ENCODE data around the gene GGT5.
"Not testable (repeated sequence)": the region's sequence is repeated elsewhere in the genome, so short reads cannot be mapped to it uniquely, and the experiment has no call there.

GGT5 gene

GRCh38 chr22:24248611-24249010 is 3.7 kb upstream of the GGT5 start:
- H3K4me3 ChIP-seq (ENCODE audit: low read depth, low read length); H3K4me2 ChIP-seq (ENCODE audit: low read length): not testable (repeated sequence)

GRCh38 chr22:24247564-24248344 is 2.9 kb upstream of the GGT5 start:
- Histone ChIP-seq H2BK120ac (ENCODE audit: insufficient read depth, low read length, poor library complexity) (peak overlapping the region; percentile 54), H3K4me3 (ENCODE audit: low read depth, low read length) (no peak overlapping the region), H3K18ac (ENCODE audit: low read length) (no peak overlapping the region), H3K9ac (ENCODE audit: low read length) (no peak overlapping the region), H4K91ac (ENCODE audit: low read depth, low read length) (peak overlapping the region; percentile 65), H3K36me3 (ENCODE audit: control insufficient read depth in 1 of 2, insufficient read depth in 2 of 2, low read length in 2 of 2) (no peaks in the 10 kb centered on the region), H4K8ac (ENCODE audit: low read depth, low read length) (peak overlapping the region; percentile 19), H2AK5ac (ENCODE audit: low read length) (no peak overlapping the region), H3K23ac (ENCODE audit: low read length) (no peak overlapping the region), H3K4ac (ENCODE audit: low read depth, low read length) (no peak overlapping the region), H3K4me2 (ENCODE audit: low read length) (no peak overlapping the region), H3K14ac (ENCODE audit: low read length) (no peak overlapping the region), H2BK5ac (ENCODE audit: low read depth, low read length, poor library complexity) (peak overlapping the region; percentile 18), H3K4me1 (ENCODE audit: control insufficient read depth in 1 of 2, insufficient read depth in 2 of 2, low read length in 2 of 2) (peaks cover 24 to 33% of the 10 kb centered on the region in 2 experiments), H3K27me3 (ENCODE audit: insufficient read depth, low read length) (no peaks in the 10 kb centered on the region), H3K79me2 (ENCODE audit: control insufficient read depth, insufficient read depth, low read length, poor library complexity) (no peaks in the 10 kb centered on the region), H2BK12ac (ENCODE audit: low read length) (peak overlapping the region; percentile 16), H3K27ac (ENCODE audit: low read depth, low read length) (peak overlapping the region; percentile 68), H3K79me1 (ENCODE audit: low read length) (peaks cover 22% of the 10 kb centered on the region), H2AFZ (ENCODE audit: insufficient read depth, low read length, poor library complexity) (peak overlapping the region; percentile 9), H4K12ac (ENCODE audit: low read depth, low read length) (peak overlapping the region; percentile 21), H3K9me3 (ENCODE audit: insufficient read depth, low read depth, low read length) (peaks cover 4% of the 10 kb centered on the region)
- no CpG with 5 or more reads among the region's 23 CpGs for WGBS (ENCODE audit: extremely low coverage, insufficient coverage, insufficient read length)
- peak; percentile 88 to 90 for DNase-seq

More at GRCh38 chr22:24248611-24249010, 3.7 kb upstream of the GGT5 start:
- WGBS (ENCODE audit: extremely low coverage, insufficient coverage, insufficient read length): no CpG with 5 or more reads among the region's 15 CpGs
- not testable (repeated sequence) for DNase-seq; H4K12ac ChIP-seq (ENCODE audit: low read depth, low read length); H2BK12ac ChIP-seq (ENCODE audit: low read length); H3K4ac ChIP-seq (ENCODE audit: low read depth, low read length); H2BK120ac ChIP-seq (ENCODE audit: insufficient read depth, low read length, poor library complexity); H3K27me3 ChIP-seq (ENCODE audit: insufficient read depth, low read length); H3K14ac ChIP-seq (ENCODE audit: low read length); H3K27ac ChIP-seq (ENCODE audit: low read depth, low read length); H4K8ac ChIP-seq (ENCODE audit: low read depth, low read length); H3K9ac ChIP-seq (ENCODE audit: low read length); H3K18ac ChIP-seq (ENCODE audit: low read length); H2AFZ ChIP-seq (ENCODE audit: insufficient read depth, low read length, poor library complexity); H3K9me3 ChIP-seq (ENCODE audit: insufficient read depth, low read depth, low read length); H3K36me3 ChIP-seq (ENCODE audit: control insufficient read depth in 1 of 2, insufficient read depth in 2 of 2, low read length in 2 of 2); H3K23ac ChIP-seq (ENCODE audit: low read length); H4K91ac ChIP-seq (ENCODE audit: low read depth, low read length); H3K79me2 ChIP-seq (ENCODE audit: control insufficient read depth, insufficient read depth, low read length, poor library complexity); H2BK5ac ChIP-seq (ENCODE audit: low read depth, low read length, poor library complexity); H2AK5ac ChIP-seq (ENCODE audit: low read length)
- Histone ChIP-seq H3K79me1 (ENCODE audit: low read length) (peaks cover 19% of the 10 kb centered on the region), H3K4me1 (ENCODE audit: control insufficient read depth in 1 of 2, insufficient read depth in 2 of 2, low read length in 2 of 2) (peaks cover 18 to 25% of the 10 kb centered on the region in 2 experiments)

DNA sequence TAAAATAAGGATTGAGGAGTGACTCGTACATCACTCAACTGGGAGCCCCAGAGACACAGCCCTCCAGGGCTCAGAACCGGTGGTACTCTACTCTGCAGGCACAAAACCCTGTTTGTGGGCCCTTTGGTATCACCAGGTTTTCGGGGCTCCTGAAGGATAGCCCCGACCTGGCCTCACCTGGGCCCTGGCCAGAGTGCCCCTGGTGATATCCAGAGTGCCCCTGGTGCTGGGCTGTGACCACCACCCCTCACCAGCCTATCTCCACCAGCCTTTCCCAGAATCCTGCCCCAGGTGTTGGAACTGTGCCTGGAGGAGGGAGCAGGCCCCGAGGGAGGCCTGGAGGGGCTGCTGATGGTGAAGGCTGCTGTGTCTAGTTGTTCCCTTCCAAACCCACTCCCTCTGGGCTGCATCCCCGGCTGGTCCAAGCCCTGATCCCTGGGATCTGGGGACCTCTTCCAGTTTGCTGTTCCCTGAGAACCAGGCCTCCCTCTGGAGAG is 2.2 kb upstream of the GGT5 start:
- Histone ChIP-seq H4K91ac (ENCODE audit: low read depth, low read length) (peak overlapping the region; percentile 65), H3K27me3 (ENCODE audit: insufficient read depth, low read length) (no peaks in the 10 kb centered on the region), H3K4me3 (ENCODE audit: low read depth, low read length) (no peak overlapping the region), H3K4ac (ENCODE audit: low read depth, low read length) (peak overlapping the region; percentile 4), H3K4me1 (ENCODE audit: control insufficient read depth in 1 of 2, insufficient read depth in 2 of 2, low read length in 2 of 2) (peaks cover 31 to 34% of the 10 kb centered on the region in 2 experiments), H2BK120ac (ENCODE audit: insufficient read depth, low read length, poor library complexity) (peak overlapping the region; percentile 54), H3K9me3 (ENCODE audit: insufficient read depth, low read depth, low read length) (peaks cover 4% of the 10 kb centered on the region), H3K9ac (ENCODE audit: low read length) (peak overlapping the region; percentile 19), H2BK5ac (ENCODE audit: low read depth, low read length, poor library complexity) (peak overlapping the region; percentile 32), H3K4me2 (ENCODE audit: low read length) (no peak overlapping the region), H2AFZ (ENCODE audit: insufficient read depth, low read length, poor library complexity) (no peak overlapping the region), H3K23ac (ENCODE audit: low read length) (no peak overlapping the region), H3K36me3 (ENCODE audit: control insufficient read depth in 1 of 2, insufficient read depth in 2 of 2, low read length in 2 of 2) (no peaks in the 10 kb centered on the region), H4K12ac (ENCODE audit: low read depth, low read length) (peak overlapping the region; percentile 5), H2AK5ac (ENCODE audit: low read length) (peak overlapping the region; percentile 28), H3K79me1 (ENCODE audit: low read length) (peaks cover 25% of the 10 kb centered on the region), H3K79me2 (ENCODE audit: control insufficient read depth, insufficient read depth, low read length, poor library complexity) (no peaks in the 10 kb centered on the region), H3K27ac (ENCODE audit: low read depth, low read length) (peak overlapping the region; percentile 68), H2BK12ac (ENCODE audit: low read length) (peak overlapping the region; percentile 67), H3K18ac (ENCODE audit: low read length) (peak overlapping the region; percentile 12), H4K8ac (ENCODE audit: low read depth, low read length) (peak overlapping the region; percentile 59), H3K14ac (ENCODE audit: low read length) (peak overlapping the region; percentile 61)
- no CpG with 5 or more reads among the region's 6 CpGs for WGBS (ENCODE audit: extremely low coverage, insufficient coverage, insufficient read length)
- no peak for DNase-seq

- H3K79me1 ChIP-seq (ENCODE audit: low read length): peaks cover 25% of the 10 kb centered on the region
- H3K4me1 ChIP-seq (ENCODE audit: control insufficient read depth in 1 of 2, insufficient read depth in 2 of 2, low read length in 2 of 2): peaks cover 32 to 35% of the 10 kb centered on the region in 2 experiments
- peak overlapping the region; percentile 60 for H3K27ac ChIP-seq (ENCODE audit: low read depth, low read length)
- H4K12ac ChIP-seq (ENCODE audit: low read depth, low read length); H2AFZ ChIP-seq (ENCODE audit: insufficient read depth, low read length, poor library complexity); H3K9ac ChIP-seq (ENCODE audit: low read length); H3K23ac ChIP-seq (ENCODE audit: low read length); H3K9me3 ChIP-seq (ENCODE audit: insufficient read depth, low read depth, low read length); H3K36me3 ChIP-seq (ENCODE audit: control insufficient read depth in 1 of 2, insufficient read depth in 2 of 2, low read length in 2 of 2); H3K4me2 ChIP-seq (ENCODE audit: low read length); H3K27me3 ChIP-seq (ENCODE audit: insufficient read depth, low read length); H3K79me2 ChIP-seq (ENCODE audit: control insufficient read depth, insufficient read depth, low read length, poor library complexity); H3K4me3 ChIP-seq (ENCODE audit: low read depth, low read length): not testable (repeated sequence)
- H2AK5ac ChIP-seq (ENCODE audit: low read length): peak overlapping the region; percentile 24
- WGBS (ENCODE audit: extremely low coverage, insufficient coverage, insufficient read length): no CpG with 5 or more reads among the region's 18 CpGs
- H4K91ac ChIP-seq (ENCODE audit: low read depth, low read length): peak overlapping the region; percentile 75
- peak overlapping the region; percentile 16 for H3K14ac ChIP-seq (ENCODE audit: low read length)
- peak overlapping the region; percentile 10 for H2BK12ac ChIP-seq (ENCODE audit: low read length)
- DNase-seq: peak; percentile 19 to 61
- peak overlapping the region; percentile 29 for H2BK120ac ChIP-seq (ENCODE audit: insufficient read depth, low read length, poor library complexity)
- H2BK5ac ChIP-seq (ENCODE audit: low read depth, low read length, poor library complexity): peak overlapping the region; percentile 32
- peak overlapping the region; percentile 2 for H4K8ac ChIP-seq (ENCODE audit: low read depth, low read length)
- peak overlapping the region; percentile 37 for H3K4ac ChIP-seq (ENCODE audit: low read depth, low read length)
- peak overlapping the region; percentile 1 for H3K18ac ChIP-seq (ENCODE audit: low read length)
Measured at GRCh38 chr22:24245584-24246561, 991 bp upstream of the GGT5 start.

Measured in trophoblast cell (in vitro differentiated cells and primary cell).